K562 (cell line): ENCODE data around the gene CTSF. TPM values are rescaled to one million over a fixed set of nuclear protein-coding genes. Genes with fewer than 3 reads are reported as not detected.

Source experiments
- ARID4B ChIP-seq: sonication (generic); formaldehyde crosslinking; IDR thresholded peaks from 2 replicates; pipeline ENCODE4 v1.8.0; 2022; ENCODE audit warnings: mild to moderate bottlenecking, missing genetic modification reagents
- C11orf30 ChIP-seq: fragments of 450-650 bp; IDR thresholded peaks from 2 replicates; pipeline ENCODE4 v1.6.1; 2016; ENCODE audit warnings: low read depth, mild to moderate bottlenecking
- CBX3 ChIP-seq, 2 experiments: IDR thresholded peaks; 1 replicate in 1 of 2; 2 replicates in 1 of 2; pipeline ENCODE4 v1.6.1; 2012; ENCODE audit warnings: inconsistent platforms in 2 of 2, low read length in 2 of 2, borderline replicate concordance in 1 of 2, control low read depth in 1 of 2
- CREM ChIP-seq: IDR thresholded peaks from 2 replicates; pipeline ENCODE4 v1.6.1; 2014; ENCODE audit warnings: antibody characterized with exemption, low read depth
- EP300 ChIP-seq: IDR thresholded peaks from 2 replicates; pipeline ENCODE4 v1.6.1; 2012; ENCODE audit warnings: low read length, improper control_type of control experiment
- FOXJ3 ChIP-seq: sonication (generic); formaldehyde crosslinking; IDR thresholded peaks from 2 replicates; pipeline ENCODE4 v1.4.0; 2020; ENCODE audit warnings: mild to moderate bottlenecking, missing genetic modification reagents
- FOXM1 ChIP-seq, 2 experiments: fragments of 450-650 bp in 1 of 2; sonication (generic) in 1 of 2; formaldehyde crosslinking in 1 of 2; IDR thresholded peaks; 2 replicates each; pipeline versions ENCODE4 v1.6.1 to v1.9.0; 2017 to 2022; ENCODE audit warnings: low read depth in 2 of 2, mild to moderate bottlenecking in 2 of 2, missing genetic modification reagents in 1 of 2, moderate library complexity in 1 of 2
- HIVEP1 ChIP-seq: fragments of 250-450 bp; sonication (Bioruptor Pico); IDR thresholded peaks from 2 replicates; pipeline ENCODE4 v1.4.0; 2020; ENCODE audit warnings: mild to moderate bottlenecking
- KLF6 ChIP-seq: fragments of 250-450 bp; sonication (Bioruptor Pico); IDR thresholded peaks from 2 replicates; pipeline ENCODE4 v1.4.0; 2020; ENCODE audit warnings: mild to moderate bottlenecking, moderate library complexity, borderline replicate concordance
- MYBL2 ChIP-seq, 2 experiments: fragments of 450-650 bp in 1 of 2; sonication (generic) in 1 of 2; formaldehyde crosslinking in 1 of 2; IDR thresholded peaks; 2 replicates each; pipeline versions ENCODE4 v1.6.1 to v1.8.1; 2017 to 2022; ENCODE audit warnings: borderline replicate concordance in 1 of 2, inconsistent platforms in 1 of 2, low read depth in 1 of 2, mild to moderate bottlenecking in 1 of 2, missing genetic modification reagents in 1 of 2, moderate library complexity in 1 of 2
- NELFE ChIP-seq: IDR thresholded peaks from 2 replicates; pipeline ENCODE4 v1.6.1; 2011; ENCODE audit warnings: mild to moderate bottlenecking; ENCODE audit not compliant: insufficient read depth, insufficient read length
- NEUROD1 ChIP-seq: fragments of 150-350 bp; IDR thresholded peaks from 2 replicates; pipeline ENCODE4 v1.6.1; 2014; ENCODE audit warnings: borderline replicate concordance, low read length, low read depth; ENCODE audit not compliant: partially characterized antibody
- NFRKB ChIP-seq: fragments of 450-650 bp; IDR thresholded peaks from 2 replicates; pipeline ENCODE4 v1.6.1; 2016; ENCODE audit warnings: low read depth
- NRF1 ChIP-seq, 2 experiments: fragments of 450-650 bp; IDR thresholded peaks in 1 of 2; conservative IDR thresholded peaks in 1 of 2; 2 replicates each; pipeline ENCODE4 v1.6.1; 2014; ENCODE audit warnings: mild to moderate bottlenecking in 2 of 2
- PTBP1 ChIP-seq: fragments of 200-400 bp; formaldehyde crosslinking; IDR thresholded peaks from 2 replicates; pipeline ENCODE4 v1.6.1; 2017; ENCODE audit warnings: low read depth, low read length
- PYGO2 ChIP-seq: fragments of 450-650 bp; IDR thresholded peaks from 2 replicates; pipeline ENCODE4 v1.6.1; 2016; ENCODE audit warnings: mild to moderate bottlenecking, missing genetic modification characterization, moderate library complexity, missing compliant biosample characterization
- TRIM24 ChIP-seq, 2 experiments: fragments of 450-650 bp; IDR thresholded peaks; 2 replicates each; pipeline ENCODE4 v1.6.1; 2016
- USF1 ChIP-seq: sonication (generic); formaldehyde crosslinking; IDR thresholded peaks from 2 replicates; pipeline ENCODE4 v1.9.0; 2022; ENCODE audit warnings: mild to moderate bottlenecking, missing genetic modification reagents
- XRCC3 ChIP-seq: fragments of 450-650 bp; IDR thresholded peaks from 2 replicates; pipeline ENCODE4 v1.6.1; 2017; ENCODE audit warnings: mild to moderate bottlenecking, moderate library complexity
- ZFP30 ChIP-seq: fragments of 250-450 bp; sonication (Bioruptor Pico); IDR thresholded peaks from 2 replicates; pipeline ENCODE4 v1.8.0; 2022; ENCODE audit warnings: moderate library complexity, mild to moderate bottlenecking, inconsistent platforms, borderline replicate concordance
- ZNF3 ChIP-seq: fragments of 250-450 bp; sonication (Bioruptor Pico); IDR thresholded peaks from 2 replicates; pipeline ENCODE4 v1.5.0; 2021; ENCODE audit warnings: mild to moderate bottlenecking, moderate library complexity
- ZNF311 ChIP-seq: fragments of 250-450 bp; sonication (Bioruptor Pico); IDR thresholded peaks from 2 replicates; pipeline ENCODE4 v1.4.0; 2020; ENCODE audit warnings: mild to moderate bottlenecking, moderate library complexity
- ZNF655 ChIP-seq: fragments of 250-450 bp; sonication (Bioruptor Pico); IDR thresholded peaks from 2 replicates; pipeline ENCODE4 v1.5.0; 2021
- polyA plus RNA-seq, 8 experiments: library from polyadenylated mRNA; depleted of rRNA in 4 of 8; stranded (reverse) in 5 of 8; unstranded in 3 of 8; fragments of >200 nt; fragmentation: Nextera tagmentation in 2 of 8; fragmentation: Illumina TruSeq in 1 of 8; extraction: Ambion mirVana in 2 of 8; extraction: Trizol in 1 of 8; gene quantifications; 2 replicates each; pipeline versions ENCODE4 v1.2.1 to v1.2.3, GENCODE V29; 2011 to 2014; ENCODE audit warnings: inconsistent platforms in 1 of 8, missing spikeins in 1 of 8
- total RNA-seq, 7 experiments: library from RNA; depleted of rRNA in 6 of 7; stranded (reverse); fragments of >200 nt in 6 of 7; fragmentation: Illumina TruSeq in 2 of 7; extraction: Trizol in 2 of 7; gene quantifications; 2 replicates each; pipeline versions ENCODE4 v1.2.1 to v1.2.3, GENCODE V29; 2011 to 2021; ENCODE audit warnings: low replicate concordance in 1 of 7

The CTSF gene
- total and polyA plus RNA-seq, 9 of the 15 experiments (the other 6 are each of a cell fraction or from before 2014, with no cell fraction given): 0.41 to 10.5 (median 3.8) TPM

GRCh38 chr11:66604155-66604554 lies 35.7 kb upstream of the CTSF start (continued):
- TF ChIP-seq ZFP30 (CRISPR knock-in tag): no peak
- no peak for TF ChIP-seq FOXJ3 (CRISPR knock-in tag)
- TF ChIP-seq ZNF3 (CRISPR knock-in tag): no peak
- TF ChIP-seq MYBL2 (IDR thresholded peaks at IDR 0.05; ENCODE audit: low read depth): no peak
- no peak for TF ChIP-seq MYBL2 (CRISPR knock-in tag; IDR thresholded peaks at IDR 0.05; ENCODE audit: borderline replicate concordance)
- no peak for TF ChIP-seq PYGO2
- TF ChIP-seq HIVEP1: no peak
- TF ChIP-seq FOXM1 (IDR thresholded peaks at IDR 0.05; ENCODE audit: low read depth): peak; percentile 38; the same call in 1 of the 2 replicates
- no peak for TF ChIP-seq FOXM1 (CRISPR knock-in tag; IDR thresholded peaks at IDR 0.05; ENCODE audit: low read depth)
- TF ChIP-seq TRIM24 (IDR thresholded peaks at IDR 0.05): peak in 1 of 2 experiments; percentile 45; a peak in 1 of 4 replicates
- no peak for TF ChIP-seq NEUROD1
- TF ChIP-seq NELFE: no peak
- no peak for TF ChIP-seq KLF6
- no peak for TF ChIP-seq ZNF655 (CRISPR knock-in tag)
- no peak for TF ChIP-seq NRF1 (conservative IDR thresholded peaks at IDR 0.05 in 1 of 2, IDR thresholded peaks at IDR 0.05 in 1 of 2)
- TF ChIP-seq PTBP1: no peak
- TF ChIP-seq ZNF311 (CRISPR knock-in tag): no peak
- TF ChIP-seq USF1: no peak
- no peak for TF ChIP-seq ARID4B (CRISPR knock-in tag)
- TF ChIP-seq NFRKB: no peak
- TF ChIP-seq CBX3 (IDR thresholded peaks at IDR 0.05; ENCODE audit: borderline replicate concordance in 1 of 2, low read length in 2 of 2): no peak
- TF ChIP-seq EP300: 0 out of 2 replicates have a peak, but pooled peaks have one; percentile 12
- TF ChIP-seq C11orf30: no peak
- no peak for TF ChIP-seq XRCC3
- TF ChIP-seq CREM: no peak
